Measurements from ENCODE around the gene KLHDC8A.

- TF ChIP-seq POLR2AphosphoS5 (IDR thresholded peaks at IDR 0.05) (no peak), POLR2A (IDR thresholded peaks at IDR 0.05; ENCODE audit: low read depth) (no peak), CTCF (IDR thresholded peaks at IDR 0.05) (no peak)
These were observed 6.6 kb downstream of the KLHDC8A start for GRCh38 chr1:205350124-205350523.
